Ishikawa (cell line): Measurements from ENCODE around the gene KRTAP1-3.

Experiments used
- CEBPB ChIP-seq: IDR thresholded peaks from 2 replicates; pipeline ENCODE4 v1.6.1; 2012
- CREB1 ChIP-seq: IDR thresholded peaks from 2 replicates; pipeline ENCODE4 v1.6.1; 2012; ENCODE audit warnings: low read depth
- EGR1 ChIP-seq: IDR thresholded peaks from 2 replicates; pipeline ENCODE4 v1.6.1; 2012
- EP300 ChIP-seq: IDR thresholded peaks from 2 replicates; pipeline ENCODE4 v1.6.1; 2012; ENCODE audit warnings: borderline replicate concordance
- FOXM1 ChIP-seq: IDR thresholded peaks from 2 replicates; pipeline ENCODE4 v1.6.1; 2012; ENCODE audit warnings: low read depth, borderline replicate concordance
- NFIC ChIP-seq: IDR thresholded peaks from 2 replicates; pipeline ENCODE4 v1.6.1; 2012
- RAD21 ChIP-seq: IDR thresholded peaks from 2 replicates; pipeline ENCODE4 v1.6.1; 2012; ENCODE audit warnings: low read depth
- TAF1 ChIP-seq: IDR thresholded peaks from 2 replicates; pipeline ENCODE4 v1.6.1; 2012; ENCODE audit warnings: low read depth, mild to moderate bottlenecking
- TCF12 ChIP-seq: IDR thresholded peaks from 2 replicates; pipeline ENCODE4 v1.6.1; 2012; ENCODE audit warnings: low read depth
- TEAD4 ChIP-seq: IDR thresholded peaks from 2 replicates; pipeline ENCODE4 v1.6.1; 2012
- YY1 ChIP-seq: IDR thresholded peaks from 2 replicates; pipeline ENCODE4 v1.6.1; 2012; ENCODE audit warnings: low read depth
- ZBTB7A ChIP-seq: IDR thresholded peaks from 2 replicates; pipeline ENCODE4 v1.6.1; 2012; ENCODE audit warnings: low read depth
- TF ChIP-seq, protein P1 (sequence below): IDR thresholded peaks from 2 replicates; pipeline ENCODE4 v1.6.1; 2012
- TF ChIP-seq, protein P2 (sequence below): IDR thresholded peaks from 2 replicates; pipeline ENCODE4 v1.6.1; 2012
- TF ChIP-seq, protein P3 (sequence below): IDR thresholded peaks from 2 replicates; pipeline ENCODE4 v1.6.1; 2012; ENCODE audit warnings: low read depth, mild to moderate bottlenecking

The KRTAP1-3 gene

DNA sequence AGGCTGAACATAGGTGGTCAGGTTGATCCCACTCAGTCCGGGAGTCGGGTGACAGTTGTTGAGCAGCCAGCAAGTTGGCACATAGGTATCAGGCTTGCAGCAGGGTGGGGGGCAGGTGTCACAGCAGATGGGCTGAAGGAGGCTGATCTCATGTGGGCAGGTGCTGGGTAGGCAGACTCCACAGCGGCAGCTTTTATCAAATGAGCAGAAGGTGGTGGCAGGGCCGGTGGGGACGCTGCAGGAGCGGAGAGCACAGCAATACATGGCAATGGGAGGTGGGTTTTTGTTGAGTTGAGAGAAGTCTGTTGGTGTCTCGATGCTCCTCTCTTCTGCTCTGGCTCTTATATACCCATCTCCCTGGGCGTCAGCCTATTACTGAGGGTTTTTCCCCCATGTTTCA, 25.9 kb downstream of the KRTAP1-3 start, which contains the start of gene KRTAP3-1:
Gene KRTAP3-1, minus strand, starts transcription at position 318 of the 400 bp plus-strand sequence. Its CDS starts 54 bp downstream, at position 264.
- no peak for TF ChIP-seq NFIC
- no peak for TF ChIP-seq RAD21
- TF ChIP-seq TCF12, result no peak
- TF ChIP-seq, protein P1, sequence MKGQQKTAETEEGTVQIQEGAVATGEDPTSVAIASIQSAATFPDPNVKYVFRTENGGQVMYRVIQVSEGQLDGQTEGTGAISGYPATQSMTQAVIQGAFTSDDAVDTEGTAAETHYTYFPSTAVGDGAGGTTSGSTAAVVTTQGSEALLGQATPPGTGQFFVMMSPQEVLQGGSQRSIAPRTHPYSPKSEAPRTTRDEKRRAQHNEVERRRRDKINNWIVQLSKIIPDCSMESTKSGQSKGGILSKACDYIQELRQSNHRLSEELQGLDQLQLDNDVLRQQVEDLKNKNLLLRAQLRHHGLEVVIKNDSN, result no peak
- TF ChIP-seq, protein P2, sequence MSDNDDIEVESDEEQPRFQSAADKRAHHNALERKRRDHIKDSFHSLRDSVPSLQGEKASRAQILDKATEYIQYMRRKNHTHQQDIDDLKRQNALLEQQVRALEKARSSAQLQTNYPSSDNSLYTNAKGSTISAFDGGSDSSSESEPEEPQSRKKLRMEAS, result no peak
- TF ChIP-seq, protein P3, sequence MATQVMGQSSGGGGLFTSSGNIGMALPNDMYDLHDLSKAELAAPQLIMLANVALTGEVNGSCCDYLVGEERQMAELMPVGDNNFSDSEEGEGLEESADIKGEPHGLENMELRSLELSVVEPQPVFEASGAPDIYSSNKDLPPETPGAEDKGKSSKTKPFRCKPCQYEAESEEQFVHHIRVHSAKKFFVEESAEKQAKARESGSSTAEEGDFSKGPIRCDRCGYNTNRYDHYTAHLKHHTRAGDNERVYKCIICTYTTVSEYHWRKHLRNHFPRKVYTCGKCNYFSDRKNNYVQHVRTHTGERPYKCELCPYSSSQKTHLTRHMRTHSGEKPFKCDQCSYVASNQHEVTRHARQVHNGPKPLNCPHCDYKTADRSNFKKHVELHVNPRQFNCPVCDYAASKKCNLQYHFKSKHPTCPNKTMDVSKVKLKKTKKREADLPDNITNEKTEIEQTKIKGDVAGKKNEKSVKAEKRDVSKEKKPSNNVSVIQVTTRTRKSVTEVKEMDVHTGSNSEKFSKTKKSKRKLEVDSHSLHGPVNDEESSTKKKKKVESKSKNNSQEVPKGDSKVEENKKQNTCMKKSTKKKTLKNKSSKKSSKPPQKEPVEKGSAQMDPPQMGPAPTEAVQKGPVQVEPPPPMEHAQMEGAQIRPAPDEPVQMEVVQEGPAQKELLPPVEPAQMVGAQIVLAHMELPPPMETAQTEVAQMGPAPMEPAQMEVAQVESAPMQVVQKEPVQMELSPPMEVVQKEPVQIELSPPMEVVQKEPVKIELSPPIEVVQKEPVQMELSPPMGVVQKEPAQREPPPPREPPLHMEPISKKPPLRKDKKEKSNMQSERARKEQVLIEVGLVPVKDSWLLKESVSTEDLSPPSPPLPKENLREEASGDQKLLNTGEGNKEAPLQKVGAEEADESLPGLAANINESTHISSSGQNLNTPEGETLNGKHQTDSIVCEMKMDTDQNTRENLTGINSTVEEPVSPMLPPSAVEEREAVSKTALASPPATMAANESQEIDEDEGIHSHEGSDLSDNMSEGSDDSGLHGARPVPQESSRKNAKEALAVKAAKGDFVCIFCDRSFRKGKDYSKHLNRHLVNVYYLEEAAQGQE, result no peak
- TF ChIP-seq TAF1, result no peak
- no peak for TF ChIP-seq TEAD4
- TF ChIP-seq ZBTB7A, result no peak
- no peak for TF ChIP-seq EGR1
- TF ChIP-seq FOXM1, result no peak
- no peak for TF ChIP-seq CEBPB
- no peak for TF ChIP-seq YY1
- no peak for TF ChIP-seq EP300
- no peak for TF ChIP-seq CREB1

DNA sequence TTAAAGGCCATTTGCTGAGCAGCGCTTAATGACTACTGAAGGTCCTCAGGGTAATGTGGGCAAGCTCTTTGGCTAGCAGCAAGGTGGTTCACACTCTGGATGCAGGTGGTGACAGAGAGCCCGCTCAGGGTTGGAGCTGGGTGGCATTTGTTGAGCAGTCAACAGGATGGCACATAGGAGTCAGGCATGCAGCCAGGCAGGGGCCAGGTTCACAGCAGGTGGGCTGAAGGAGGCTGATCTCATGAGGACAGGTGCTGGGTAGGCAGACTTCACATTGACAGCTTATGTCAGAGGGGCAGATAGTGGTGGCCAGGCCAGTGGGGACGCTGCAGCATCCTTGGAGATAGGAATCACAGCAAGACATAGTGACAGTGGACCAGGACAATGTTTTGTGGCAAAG, 30.3 kb downstream of the KRTAP1-3 start:
- TF ChIP-seq EP300, result no peak
- TF ChIP-seq YY1, result no peak
- no peak for TF ChIP-seq CEBPB
- TF ChIP-seq, protein P1, result no peak
- no peak for TF ChIP-seq CREB1
- TF ChIP-seq EGR1, result no peak
- no peak for TF ChIP-seq FOXM1
- TF ChIP-seq TAF1, result no peak
- TF ChIP-seq TCF12, result no peak
- TF ChIP-seq TEAD4, result no peak
- TF ChIP-seq, protein P3, result no peak
- TF ChIP-seq, protein P2, result no peak
- no peak for TF ChIP-seq NFIC
- TF ChIP-seq ZBTB7A, result no peak
- no peak for TF ChIP-seq RAD21

DNA sequence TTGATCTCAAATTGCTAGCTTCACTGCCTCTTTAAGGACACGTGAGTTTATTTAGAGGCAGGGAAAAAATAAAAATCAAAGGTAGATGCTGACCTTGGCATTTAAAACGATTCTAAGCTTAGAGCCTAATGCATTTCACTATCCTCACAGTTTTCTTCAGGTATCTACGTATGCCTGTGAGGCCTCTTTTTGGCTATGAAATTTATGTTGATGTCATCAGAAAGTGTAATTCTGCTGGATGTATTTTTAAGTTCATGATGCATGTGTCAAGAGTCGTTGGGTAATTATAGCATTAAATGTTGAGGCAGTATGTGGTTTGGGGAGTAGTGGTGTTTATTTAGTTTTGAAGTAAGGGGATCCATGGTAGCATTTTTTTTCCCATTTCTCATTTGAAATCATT, 30.7 kb downstream of the KRTAP1-3 start:
- TF ChIP-seq, protein P2, result no peak
- TF ChIP-seq ZBTB7A (no peak), YY1 (no peak), RAD21 (no peak), NFIC (no peak), EGR1 (no peak), TCF12 (no peak), TAF1 (no peak), TEAD4 (no peak), EP300 (no peak), CREB1 (no peak), CEBPB (no peak), FOXM1 (no peak)
- TF ChIP-seq, protein P3, result no peak
- TF ChIP-seq, protein P1, result no peak

DNA sequence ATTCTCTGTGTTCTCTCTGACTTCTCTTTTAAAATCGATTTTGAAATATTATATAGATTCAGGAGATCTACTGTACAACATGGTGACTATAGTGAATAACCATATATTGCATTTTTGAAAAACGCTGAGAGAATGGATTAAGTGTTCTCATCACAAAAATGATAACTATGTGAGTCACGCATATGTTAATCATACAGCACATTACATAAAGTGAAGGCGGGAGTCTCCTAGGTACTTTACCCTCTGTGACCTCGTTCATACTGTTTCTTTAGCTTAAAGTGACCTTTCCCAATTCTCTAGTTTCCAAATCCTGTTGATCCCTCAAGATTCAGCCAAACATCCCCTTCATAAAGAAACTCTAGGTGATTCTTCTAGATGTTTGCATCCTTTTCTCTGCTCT, 31.9 kb downstream of the KRTAP1-3 start:
- TF ChIP-seq, protein P3, result no peak
- TF ChIP-seq, protein P1, result no peak
- TF ChIP-seq RAD21, result no peak
